SK-N-MC (cell line): ENCODE measurements around the gene TBC1D1.

Experiments used
- EZH2 ChIP-seq: fragments of 200-600 bp; sonication (generic); IDR thresholded peaks from one replicate; pipeline ENCODE4 v1.6.1; 2017; ENCODE audit warnings: antibody characterized with exemption
- FOXP2 ChIP-seq: optimal IDR thresholded peaks from 2 replicates; pipeline ENCODE3; 2011; ENCODE audit warnings: mild to moderate bottlenecking, moderate library complexity; ENCODE audit not compliant: insufficient read depth; ENCODE audit errors: extremely low read length, control extremely low read depth
- POLR2AphosphoS5 ChIP-seq: IDR thresholded peaks from 2 replicates; pipeline ENCODE4 v1.6.1; 2012; ENCODE audit warnings: mild to moderate bottlenecking, low read depth, low read length, borderline replicate concordance

GRCh38 chr4:38170338-38171169 is 279.7 kb downstream of the TBC1D1 start:
- TF ChIP-seq EZH2 (no peak), POLR2AphosphoS5 (no peak), FOXP2 (no peak)
